ENCODE data around the gene SRD5A1.

GRCh38 chr5:6717687-6718086, 84.4 kb downstream of the SRD5A1 start:
- TF ChIP-seq, protein P1, sequence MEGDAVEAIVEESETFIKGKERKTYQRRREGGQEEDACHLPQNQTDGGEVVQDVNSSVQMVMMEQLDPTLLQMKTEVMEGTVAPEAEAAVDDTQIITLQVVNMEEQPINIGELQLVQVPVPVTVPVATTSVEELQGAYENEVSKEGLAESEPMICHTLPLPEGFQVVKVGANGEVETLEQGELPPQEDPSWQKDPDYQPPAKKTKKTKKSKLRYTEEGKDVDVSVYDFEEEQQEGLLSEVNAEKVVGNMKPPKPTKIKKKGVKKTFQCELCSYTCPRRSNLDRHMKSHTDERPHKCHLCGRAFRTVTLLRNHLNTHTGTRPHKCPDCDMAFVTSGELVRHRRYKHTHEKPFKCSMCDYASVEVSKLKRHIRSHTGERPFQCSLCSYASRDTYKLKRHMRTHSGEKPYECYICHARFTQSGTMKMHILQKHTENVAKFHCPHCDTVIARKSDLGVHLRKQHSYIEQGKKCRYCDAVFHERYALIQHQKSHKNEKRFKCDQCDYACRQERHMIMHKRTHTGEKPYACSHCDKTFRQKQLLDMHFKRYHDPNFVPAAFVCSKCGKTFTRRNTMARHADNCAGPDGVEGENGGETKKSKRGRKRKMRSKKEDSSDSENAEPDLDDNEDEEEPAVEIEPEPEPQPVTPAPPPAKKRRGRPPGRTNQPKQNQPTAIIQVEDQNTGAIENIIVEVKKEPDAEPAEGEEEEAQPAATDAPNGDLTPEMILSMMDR (IDR thresholded peaks at IDR 0.05; ENCODE audit: insufficient read depth, low read length): no peak
- TF ChIP-seq POLR2AphosphoS5 (IDR thresholded peaks at IDR 0.05; ENCODE audit: low read depth): no peak

All from HL-60 (cell line).